Gastroesophageal sphincter (tissue), 4 donors: ENCODE results near the gene IQCM. TPM values are rescaled to one million over a fixed set of nuclear protein-coding genes. Genes with fewer than 3 reads are reported as not detected.

Source experiments
- ATAC-seq: fragments of 150-250 bp; one replicate; pipeline ENCODE4 v1.9.1; 2016; ENCODE audit warnings: mild to moderate bottlenecking, moderate library complexity
- H3K27ac ChIP-seq, 4 donors: fragments of 200-600 bp; sonication (generic) in 3 of 4; 1 replicate in 3 of 4; 2 replicates in 1 of 4; pipeline ENCODE4 v1.5.1; 2016 to 2019
- H3K27me3 ChIP-seq: fragments of 200-600 bp; sonication (generic); one replicate; pipeline ENCODE4 v1.5.1; 2019
- H3K36me3 ChIP-seq, 2 donors: fragments of 200-600 bp; sonication (generic); one replicate each; pipeline ENCODE4 v1.5.1; 2019; ENCODE audit warnings: control low read depth in 1 of 2
- H3K4me1 ChIP-seq, 3 donors: fragments of 200-600 bp; sonication (generic); 1 replicate in 2 of 3; 2 replicates in 1 of 3; pipeline ENCODE4 v1.5.1; 2016 to 2019; ENCODE audit warnings: control low read depth in 2 of 3
- H3K4me3 ChIP-seq, 2 donors: fragments of 200-600 bp; sonication (generic); one replicate each; pipeline ENCODE4 v1.5.1; 2019; ENCODE audit warnings: mild to moderate bottlenecking in 1 of 2, moderate library complexity in 1 of 2
- H3K9me3 ChIP-seq, 3 donors: fragments of 200-600 bp; sonication (generic); one replicate each; pipeline ENCODE4 v1.5.1; 2017 to 2019; ENCODE audit warnings: control low read depth in 2 of 3
- EP300 ChIP-seq: sonication (generic); formaldehyde crosslinking; IDR thresholded peaks from one replicate; pipeline ENCODE4 v1.6.1; 2017; ENCODE audit warnings: antibody characterized with exemption, mild to moderate bottlenecking
- POLR2A ChIP-seq, 2 donors: fragments of 450-650 bp; IDR thresholded peaks; one replicate each; pipeline ENCODE4 v1.6.1; 2017; ENCODE audit warnings: antibody characterized with exemption in 2 of 2, mild to moderate bottlenecking in 2 of 2, moderate library complexity in 1 of 2
- POLR2AphosphoS5 ChIP-seq: sonication (generic); formaldehyde crosslinking; IDR thresholded peaks from one replicate; pipeline ENCODE4 v1.6.1; 2017; ENCODE audit warnings: antibody characterized with exemption
- WGBS, 2 donors: methylation state at CpG; one replicate each; pipeline ENCODE4 v1.1.5; 2018; ENCODE audit warnings: low coverage in 1 of 2; 5-methylcytosine and 5-hydroxymethylcytosine counted together
- total RNA-seq, 4 donors: library from RNA; depleted of rRNA; stranded (reverse); fragments of >200 nt; gene quantifications; one replicate each; pipeline ENCODE4 v1.1.0, GENCODE V29; 2016
- TF ChIP-seq, protein P1 (sequence below), 4 experiments: fragments of 200-600 bp in 2 of 4; fragments of 450-650 bp in 2 of 4; sonication (generic) in 1 of 4; IDR thresholded peaks; one replicate each; pipeline ENCODE4 v1.5.1; 2017 to 2019; ENCODE audit warnings: antibody characterized with exemption in 4 of 4, mild to moderate bottlenecking in 2 of 4, moderate library complexity in 2 of 4

IQCM gene
- total RNA-seq, 4 donors from 2014 or later: not detected

DNA sequence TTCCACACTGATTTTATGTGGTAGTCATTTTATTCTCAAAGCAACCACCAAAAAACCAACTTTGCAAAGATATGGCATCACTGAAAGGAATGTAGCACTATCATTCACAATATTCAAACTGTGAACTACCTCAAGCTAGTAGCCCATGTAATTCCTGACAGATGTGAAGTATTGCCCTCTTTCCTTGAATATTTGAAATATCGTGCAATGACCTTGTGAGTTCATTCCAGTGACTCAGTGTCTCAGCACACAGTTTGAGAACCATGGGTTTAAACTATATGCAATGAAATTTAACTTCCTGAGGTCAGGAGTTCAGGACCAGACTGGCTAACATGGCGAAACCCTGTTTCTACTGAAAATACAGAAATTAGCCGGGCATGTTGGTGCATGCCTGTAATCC is 20.9 kb upstream of the IQCM start:
- no peaks in the 10 kb centered on the region for H3K4me1 ChIP-seq
- no peaks in the 10 kb centered on the region for H3K9me3 ChIP-seq
- H3K27ac ChIP-seq: no peak overlapping the region
- H3K27me3 ChIP-seq: no peaks in the 10 kb centered on the region
- TF ChIP-seq EP300 (no peak), POLR2AphosphoS5 (no peak), POLR2A (IDR thresholded peaks at IDR 0.05) (no peak)
- TF ChIP-seq, protein P1, sequence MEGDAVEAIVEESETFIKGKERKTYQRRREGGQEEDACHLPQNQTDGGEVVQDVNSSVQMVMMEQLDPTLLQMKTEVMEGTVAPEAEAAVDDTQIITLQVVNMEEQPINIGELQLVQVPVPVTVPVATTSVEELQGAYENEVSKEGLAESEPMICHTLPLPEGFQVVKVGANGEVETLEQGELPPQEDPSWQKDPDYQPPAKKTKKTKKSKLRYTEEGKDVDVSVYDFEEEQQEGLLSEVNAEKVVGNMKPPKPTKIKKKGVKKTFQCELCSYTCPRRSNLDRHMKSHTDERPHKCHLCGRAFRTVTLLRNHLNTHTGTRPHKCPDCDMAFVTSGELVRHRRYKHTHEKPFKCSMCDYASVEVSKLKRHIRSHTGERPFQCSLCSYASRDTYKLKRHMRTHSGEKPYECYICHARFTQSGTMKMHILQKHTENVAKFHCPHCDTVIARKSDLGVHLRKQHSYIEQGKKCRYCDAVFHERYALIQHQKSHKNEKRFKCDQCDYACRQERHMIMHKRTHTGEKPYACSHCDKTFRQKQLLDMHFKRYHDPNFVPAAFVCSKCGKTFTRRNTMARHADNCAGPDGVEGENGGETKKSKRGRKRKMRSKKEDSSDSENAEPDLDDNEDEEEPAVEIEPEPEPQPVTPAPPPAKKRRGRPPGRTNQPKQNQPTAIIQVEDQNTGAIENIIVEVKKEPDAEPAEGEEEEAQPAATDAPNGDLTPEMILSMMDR (IDR thresholded peaks at IDR 0.05): no peak
- H3K36me3 ChIP-seq: no peaks in the 10 kb centered on the region
- no peak for ATAC-seq
- no peak overlapping the region for H3K4me3 ChIP-seq
- WGBS, 2 donors: 90% methylated on average over 3 of the region's 3 CpGs

DNA sequence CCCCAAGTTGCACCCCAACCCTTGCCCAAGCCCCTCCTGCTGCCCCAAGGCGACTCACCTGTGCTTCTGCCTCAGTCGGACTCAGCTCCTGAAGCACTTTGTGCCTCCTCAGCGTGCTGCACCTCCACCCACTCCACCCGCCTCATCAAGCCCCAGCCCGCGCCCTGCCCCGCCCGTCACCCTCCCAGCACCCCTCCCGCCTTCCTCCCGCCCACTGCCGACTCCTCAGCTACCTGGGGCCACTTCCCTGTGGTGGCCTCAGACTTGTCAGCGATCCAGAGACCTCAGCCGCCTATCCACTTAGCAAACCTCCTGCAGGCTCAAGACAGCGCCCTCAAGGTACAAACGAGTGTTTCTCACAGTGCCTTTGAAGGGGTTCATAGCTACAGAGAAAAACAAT is 19.6 kb upstream of the IQCM start:
- WGBS, 2 donors: 97 to 100% methylated on average over 1 to 5 of the region's 15 CpGs

DNA sequence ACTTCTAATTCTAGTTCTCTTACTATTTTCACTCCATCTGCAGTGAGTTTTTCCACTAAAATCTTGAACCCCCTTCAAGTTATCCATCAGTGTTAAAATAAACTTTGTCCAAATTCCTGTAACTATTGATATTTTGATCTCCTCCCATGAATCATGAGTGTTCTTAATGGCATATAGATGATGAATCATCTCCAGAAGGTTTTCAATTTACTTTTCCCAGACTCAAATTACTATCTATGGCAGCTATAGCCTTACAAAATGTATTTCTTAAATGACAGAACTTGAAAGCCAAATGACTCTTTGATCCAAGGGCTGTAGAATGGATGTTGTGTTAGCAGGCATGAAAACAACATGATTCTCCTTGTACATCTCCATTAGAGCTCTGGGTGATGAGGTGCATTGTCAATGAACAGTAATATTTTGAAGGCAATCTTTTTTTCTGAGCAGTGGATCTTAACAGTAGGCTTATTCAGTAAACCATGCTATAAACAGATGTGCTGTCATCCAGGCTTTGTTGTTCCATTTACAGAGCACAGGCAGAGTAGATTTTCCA is 16.1 kb upstream of the IQCM start:
- Histone ChIP-seq H3K9me3 (no peaks in the 10 kb centered on the region), H3K4me3 (no peak overlapping the region), H3K27ac (no peak overlapping the region), H3K36me3 (no peaks in the 10 kb centered on the region), H3K4me1 (no peaks in the 10 kb centered on the region), H3K27me3 (no peaks in the 10 kb centered on the region)
- no peak for ATAC-seq
- TF ChIP-seq, protein P1 (IDR thresholded peaks at IDR 0.05): no peak
- TF ChIP-seq POLR2AphosphoS5 (no peak), EP300 (no peak), POLR2A (IDR thresholded peaks at IDR 0.05) (no peak)

More for the DNA sequence above, 19.6 kb upstream of the IQCM start:
- H3K27me3 ChIP-seq: no peaks in the 10 kb centered on the region
- H3K9me3 ChIP-seq: no peaks in the 10 kb centered on the region
- H3K36me3 ChIP-seq: no peaks in the 10 kb centered on the region
- no peaks in the 10 kb centered on the region for H3K4me1 ChIP-seq
- ATAC-seq: no peak
- no peak overlapping the region for H3K27ac ChIP-seq
- TF ChIP-seq EP300: no peak
- no peak for TF ChIP-seq POLR2AphosphoS5
- no peak overlapping the region for H3K4me3 ChIP-seq

DNA sequence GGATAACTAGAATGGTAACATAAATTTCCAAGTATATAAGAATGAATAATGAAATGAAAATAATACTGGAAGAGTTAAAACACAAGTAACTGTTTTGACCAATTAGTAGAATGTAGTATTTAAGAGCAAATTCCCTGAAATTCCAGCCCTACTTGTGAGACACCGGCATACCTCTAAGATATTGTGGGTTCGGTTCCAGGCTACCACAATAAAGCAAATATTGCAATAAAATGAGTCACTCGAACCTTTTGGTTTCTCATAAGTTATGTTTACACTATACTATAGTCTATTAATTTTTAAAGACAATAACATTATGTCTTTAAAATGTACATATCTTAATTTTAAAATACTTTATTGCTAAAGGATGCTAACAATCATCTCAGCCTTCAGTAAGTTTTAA is 15.2 kb upstream of the IQCM start:
- H3K4me3 ChIP-seq: no peak overlapping the region
- no peaks in the 10 kb centered on the region for H3K4me1 ChIP-seq
- H3K27me3 ChIP-seq: no peaks in the 10 kb centered on the region
- 84 to 86% methylated on average over 3 of the region's 3 CpGs for WGBS, 2 donors
- H3K9me3 ChIP-seq: no peaks in the 10 kb centered on the region
- H3K36me3 ChIP-seq: no peaks in the 10 kb centered on the region
- no peak overlapping the region for H3K27ac ChIP-seq
- no peak for ATAC-seq
- no peak for TF ChIP-seq POLR2AphosphoS5
- TF ChIP-seq, protein P1 (IDR thresholded peaks at IDR 0.05): no peak

DNA sequence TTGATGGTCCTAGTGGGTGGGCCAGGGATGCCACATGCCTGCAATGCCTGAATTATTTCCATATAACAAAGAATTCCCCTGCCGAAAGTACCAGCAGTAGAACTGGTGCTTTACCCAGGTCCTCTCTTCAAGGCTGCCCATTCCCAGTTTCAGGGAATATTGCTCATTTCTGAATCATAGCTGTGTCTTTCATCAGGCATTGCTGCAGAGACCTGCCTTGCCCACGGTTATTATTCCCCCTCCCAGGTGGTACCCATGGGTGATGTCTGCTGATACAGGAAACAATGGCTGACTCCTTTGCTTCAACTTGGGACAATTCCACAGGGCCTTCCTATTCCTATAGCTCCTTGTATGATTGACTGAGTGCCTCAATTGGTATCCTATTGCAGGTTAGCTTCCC is 9.7 kb upstream of the IQCM start:
- Histone ChIP-seq H3K36me3 (no peaks in the 10 kb centered on the region), H3K27ac (no peak overlapping the region), H3K27me3 (no peaks in the 10 kb centered on the region), H3K4me1 (no peaks in the 10 kb centered on the region), H3K9me3 (no peaks in the 10 kb centered on the region), H3K4me3 (no peak overlapping the region)
- WGBS, 2 donors: 80 to 100% methylated on average over 2 of the region's 2 CpGs
- ATAC-seq: no peak
- no peak for TF ChIP-seq EP300

DNA sequence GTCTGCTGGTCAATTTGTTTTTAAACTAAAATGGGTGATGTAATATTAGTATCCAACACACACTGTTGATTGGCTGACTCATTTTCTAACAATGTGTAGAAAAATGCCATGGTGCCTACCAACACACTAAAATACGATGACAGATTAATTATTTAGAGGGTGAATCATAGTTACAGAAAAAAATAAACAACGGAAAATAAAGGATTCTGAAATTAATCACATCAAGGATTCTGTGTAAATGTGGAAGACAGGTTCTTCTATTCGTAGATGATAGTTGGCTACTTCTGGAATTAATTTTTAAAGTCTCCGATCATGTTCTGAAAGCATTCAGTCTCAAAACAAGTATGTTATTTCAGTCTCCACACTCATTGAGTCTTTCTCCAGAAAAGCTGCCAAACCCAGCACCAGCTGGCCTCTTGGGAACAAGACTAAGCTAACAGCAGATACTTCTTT is 8.2 kb upstream of the IQCM start:
- TF ChIP-seq, protein P1 (IDR thresholded peaks at IDR 0.05): no peak
- TF ChIP-seq POLR2A (IDR thresholded peaks at IDR 0.05): no peak
- TF ChIP-seq EP300: no peak
- TF ChIP-seq POLR2AphosphoS5: no peak
- no peak overlapping the region for H3K27ac ChIP-seq
- H3K4me1 ChIP-seq: no peaks in the 10 kb centered on the region
- no peaks in the 10 kb centered on the region for H3K27me3 ChIP-seq
- H3K36me3 ChIP-seq: no peaks in the 10 kb centered on the region
- 39 to 41% methylated on average over 3 to 4 of the region's 4 CpGs for WGBS, 2 donors
- no peak for ATAC-seq
- H3K4me3 ChIP-seq: no peak overlapping the region
- no peaks in the 10 kb centered on the region for H3K9me3 ChIP-seq
